Activated CD4-positive, alpha-beta T cell treated with anti-CD3 and anti-CD28 coated beads for 24 hours (primary cell): ENCODE results near the gene THAP4.
"Not testable (repeated sequence)": the region's sequence is repeated elsewhere in the genome, so short reads cannot be mapped to it uniquely, and the experiment has no call there.

ENCODE experiments used
- DNase-seq, 2 donors: peaks; one replicate each; pipeline ENCODE4 v3.0.0-alpha.2; 2020; ENCODE audit warnings: low read depth in 2 of 2

The THAP4 gene

GRCh38 chr2:241584436-241584835 lies 52.5 kb downstream of the THAP4 start:
- no peak for DNase-seq

DNA sequence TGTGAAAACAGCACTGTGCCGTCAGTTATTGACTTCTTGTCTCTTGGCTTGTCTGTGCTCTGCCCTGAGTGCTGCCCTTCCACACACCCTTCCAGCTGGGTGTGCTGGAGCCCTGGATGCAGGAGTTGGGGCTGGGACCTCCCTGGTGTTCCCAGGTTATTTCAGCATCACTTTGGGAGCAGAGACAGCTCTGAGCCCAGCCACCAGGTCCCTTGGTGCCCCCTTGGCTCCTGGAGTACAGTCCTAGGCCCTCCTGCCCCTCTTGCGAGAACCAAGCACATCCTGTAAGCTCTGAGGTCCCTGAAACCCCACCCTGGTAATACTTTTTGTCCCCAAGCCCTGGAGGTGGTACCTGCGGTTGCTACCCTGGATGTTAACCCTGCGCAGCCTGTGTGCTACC lies 54.2 kb downstream of the THAP4 start:
- no peak for DNase-seq

GRCh38 chr2:241582328-241582727 lies 54.6 kb downstream of the THAP4 start:
- no peak for DNase-seq

GRCh38 chr2:241579281-241579680 lies 57.7 kb downstream of the THAP4 start:
- DNase-seq = no peak

DNA sequence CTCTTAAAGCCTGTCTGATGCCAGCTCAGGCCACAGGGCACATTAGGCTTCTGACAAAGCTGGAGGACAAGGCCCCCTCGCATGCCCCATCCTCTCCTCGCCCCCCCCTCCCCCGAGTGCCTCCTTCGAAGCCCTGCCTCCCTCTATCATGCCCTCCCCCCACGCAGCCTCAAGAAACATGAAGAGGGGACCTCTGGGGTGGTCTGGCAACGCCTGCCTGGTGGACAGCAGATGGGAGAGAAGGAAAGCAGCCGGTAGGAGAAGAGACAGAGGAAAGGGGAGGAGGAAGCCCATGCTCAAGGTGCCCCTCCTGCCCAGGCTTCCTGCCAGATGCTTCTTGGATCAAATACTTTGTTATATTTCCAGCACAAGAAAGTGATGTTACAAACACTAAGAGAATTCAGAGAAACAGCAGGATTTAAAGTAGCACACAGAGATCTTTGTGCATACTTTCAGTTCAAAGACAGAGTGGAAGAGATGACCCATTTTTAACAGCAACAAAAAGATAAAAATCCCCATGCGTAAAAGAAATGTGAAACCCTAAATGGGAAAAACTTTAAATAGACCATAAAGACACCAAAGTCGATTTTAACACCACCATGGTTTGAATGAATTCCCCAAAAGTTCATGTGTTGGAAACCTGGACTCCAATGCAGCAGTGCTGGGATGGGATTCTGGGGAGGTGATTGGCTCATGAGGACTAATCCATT lies 59.4 kb downstream of the THAP4 start:
- DNase-seq = no peak

DNA sequence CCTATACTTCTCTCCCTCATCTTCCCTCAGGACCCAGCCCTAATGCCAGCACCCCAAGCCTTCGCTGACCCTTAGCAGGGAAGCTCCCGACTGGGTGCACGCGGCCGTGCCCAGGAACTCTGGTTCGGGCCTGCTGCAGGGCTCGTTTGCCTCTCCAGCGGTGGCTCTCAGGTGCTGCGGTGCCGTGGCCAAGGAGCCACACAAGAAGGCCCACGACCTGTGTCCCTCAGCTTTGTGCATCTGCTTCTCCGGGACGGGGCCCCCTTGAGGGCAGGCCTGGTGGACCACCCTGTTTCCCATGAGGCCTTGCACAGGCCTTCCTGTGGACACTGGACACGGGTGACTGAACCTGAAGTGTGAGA lies 60.7 kb downstream of the THAP4 start:
- no peak for DNase-seq

DNA sequence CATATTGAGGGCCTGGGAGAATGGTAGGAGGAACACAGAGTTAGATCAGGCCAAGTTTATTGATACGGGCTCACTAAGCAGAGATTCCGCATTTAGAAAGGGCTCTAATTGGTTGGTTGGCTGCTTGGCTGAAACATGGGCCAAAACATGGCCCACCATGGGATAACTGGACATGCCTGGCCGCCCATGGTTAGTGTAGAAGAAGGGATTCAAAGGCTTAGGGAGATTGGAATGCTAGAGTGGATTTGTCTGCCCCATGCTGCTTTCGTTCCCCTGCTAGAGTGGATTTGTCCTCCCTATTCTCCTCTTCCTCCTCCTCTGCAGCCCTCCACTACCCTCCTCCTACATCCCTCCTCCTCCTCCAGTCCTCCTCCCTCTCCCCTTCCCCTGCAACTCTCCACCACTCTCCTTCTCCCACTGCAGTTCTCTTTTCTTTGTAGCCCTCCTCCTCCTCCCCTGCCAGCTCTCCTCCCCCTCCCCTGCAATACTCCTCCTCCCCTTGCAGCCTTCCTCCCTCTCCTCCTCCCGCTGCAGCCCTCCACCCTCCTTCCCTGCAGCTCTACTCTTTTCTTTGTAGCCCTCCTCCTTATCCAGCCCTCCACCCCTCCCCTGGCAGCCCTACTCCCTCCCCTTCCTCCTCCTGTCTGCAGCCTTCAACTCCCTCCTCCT lies 61.2 kb downstream of the THAP4 start:
- DNase-seq = no peak

DNA sequence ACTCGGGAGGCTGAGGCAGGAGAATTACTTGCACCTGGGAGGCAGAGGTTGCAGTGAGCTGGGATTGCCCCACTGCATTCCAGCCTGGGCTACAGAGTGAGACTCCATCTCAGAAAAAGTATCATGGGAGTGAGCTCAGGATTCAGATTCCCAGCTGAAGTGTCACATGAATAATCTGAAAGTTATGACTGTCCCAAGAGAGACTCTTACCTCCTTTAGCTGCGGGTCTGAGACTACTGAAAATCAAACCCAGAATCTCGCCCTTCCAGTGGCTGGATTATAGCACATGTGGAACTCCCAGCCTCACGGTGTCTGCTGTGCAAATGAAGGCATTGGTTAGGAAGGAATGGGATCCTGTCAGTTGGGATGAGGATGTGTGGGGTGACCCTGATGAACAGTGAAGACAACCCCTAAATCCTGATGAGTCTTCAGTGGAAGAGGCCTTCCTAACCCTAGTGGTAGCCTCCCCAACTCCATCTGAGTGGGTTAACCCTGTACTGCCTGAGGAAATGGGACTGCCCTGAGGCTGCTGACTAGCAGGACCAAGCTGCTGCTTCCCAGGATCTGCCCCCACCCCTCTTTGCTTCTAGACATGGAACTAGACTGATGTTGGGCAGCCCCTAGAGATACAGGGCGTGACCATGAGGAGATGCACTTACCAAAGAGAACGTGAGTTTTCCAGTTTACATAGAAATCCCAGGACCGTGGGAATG lies 61.9 kb downstream of the THAP4 start:
- no peak for DNase-seq

DNA sequence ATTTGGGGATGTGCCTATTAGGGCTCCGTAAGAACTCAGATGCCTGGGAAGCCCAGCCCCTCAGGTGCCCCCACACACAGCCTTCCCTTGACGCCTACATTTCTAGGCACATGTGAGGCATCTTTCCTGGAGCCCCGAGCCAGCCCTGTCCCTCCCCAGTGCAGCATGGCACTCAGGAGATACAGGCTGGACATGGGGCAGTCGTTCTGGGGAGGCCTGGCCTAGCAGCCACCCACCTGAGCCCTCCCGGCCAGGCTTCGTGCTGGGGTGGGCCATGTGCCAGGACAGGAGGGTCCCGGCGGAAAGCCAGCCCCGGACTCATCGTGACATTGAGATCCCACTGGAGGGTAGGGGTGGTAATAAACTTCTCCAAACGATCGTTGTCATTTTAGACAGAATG lies 63.2 kb downstream of the THAP4 start:
- DNase-seq = no peak

- DNase-seq = not testable (repeated sequence)
These were observed 63.9 kb downstream of the THAP4 start for GRCh38 chr2:241572915-241573651.

- no peak for DNase-seq
These were observed 64.9 kb downstream of the THAP4 start for GRCh38 chr2:241571821-241572620.

DNA sequence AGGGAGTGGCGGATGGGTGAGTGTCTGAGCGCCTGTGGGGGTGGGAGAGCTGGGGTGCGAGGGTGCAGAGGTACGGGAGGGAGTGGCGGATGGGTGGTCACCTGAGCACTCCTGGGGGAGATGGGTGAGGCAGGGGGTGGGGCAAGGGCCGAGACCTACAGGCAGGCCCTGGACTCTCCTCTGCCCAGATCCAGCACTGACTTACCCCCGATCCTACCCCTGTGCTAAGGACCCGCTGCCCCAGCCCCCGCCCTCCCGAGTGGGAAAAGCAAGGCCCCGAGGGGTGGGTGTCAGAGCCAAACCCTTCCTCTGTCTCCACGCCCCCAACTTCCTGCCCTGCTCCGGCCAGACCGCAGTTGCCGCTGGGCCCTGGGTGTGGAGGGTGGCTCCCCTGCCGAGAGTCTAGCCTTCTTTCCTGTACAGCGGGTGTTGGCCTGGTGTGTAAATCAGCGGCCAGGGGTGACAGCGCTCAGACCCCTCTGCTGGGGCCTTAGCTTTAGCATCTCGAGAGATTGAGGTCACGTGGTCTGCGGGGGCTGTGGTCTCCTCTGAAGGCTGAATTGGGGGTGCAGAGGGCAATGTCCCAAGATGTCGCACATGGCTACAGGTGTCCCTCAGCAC lies 65.9 kb downstream of the THAP4 start:
- no peak for DNase-seq

DNA sequence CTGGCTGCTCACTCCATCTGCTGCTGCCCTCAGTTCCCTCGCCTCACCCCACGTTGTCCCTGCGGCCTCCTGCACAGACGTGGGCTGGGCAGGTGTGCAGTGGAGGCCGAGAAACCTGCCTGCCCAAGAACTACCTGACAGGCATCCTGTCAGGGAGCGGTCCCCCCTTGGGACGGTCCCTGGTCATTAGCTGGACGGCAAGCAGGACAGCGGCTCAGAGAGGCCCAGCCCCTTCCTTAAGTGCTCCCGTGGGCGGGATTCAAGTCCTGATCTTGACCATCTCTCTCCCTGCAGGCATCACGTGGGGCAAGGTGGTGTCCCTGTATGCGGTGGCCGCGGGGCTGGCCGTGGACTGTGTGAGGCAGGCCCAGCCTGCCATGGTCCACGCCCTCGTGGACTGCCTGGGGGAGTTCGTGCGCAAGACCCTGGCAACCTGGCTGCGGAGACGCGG lies 67.1 kb downstream of the THAP4 start:
- no peak for DNase-seq

- no peak for DNase-seq
These were observed 68.2 kb downstream of the THAP4 start for GRCh38 chr2:241568726-241569125.

DNA sequence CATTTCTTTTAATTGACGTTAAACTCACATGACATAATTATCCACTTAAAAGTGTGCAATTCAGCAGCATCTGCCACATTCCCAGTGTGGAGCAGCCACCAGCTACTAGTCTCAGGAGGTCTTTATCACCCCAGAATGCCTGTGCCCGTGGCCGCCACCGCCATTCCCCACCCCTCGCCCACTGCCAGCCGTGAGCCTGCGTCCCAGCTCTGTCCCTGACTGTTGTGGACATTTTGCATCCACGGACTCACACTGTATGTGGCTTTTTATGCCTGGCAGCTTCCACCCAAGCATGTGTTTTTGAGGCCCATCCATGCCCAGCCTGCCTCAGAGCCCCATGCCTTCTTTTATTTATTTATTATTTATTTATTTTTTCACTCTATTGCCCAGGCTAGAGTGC lies 69.2 kb downstream of the THAP4 start:
- no peak for DNase-seq

DNA sequence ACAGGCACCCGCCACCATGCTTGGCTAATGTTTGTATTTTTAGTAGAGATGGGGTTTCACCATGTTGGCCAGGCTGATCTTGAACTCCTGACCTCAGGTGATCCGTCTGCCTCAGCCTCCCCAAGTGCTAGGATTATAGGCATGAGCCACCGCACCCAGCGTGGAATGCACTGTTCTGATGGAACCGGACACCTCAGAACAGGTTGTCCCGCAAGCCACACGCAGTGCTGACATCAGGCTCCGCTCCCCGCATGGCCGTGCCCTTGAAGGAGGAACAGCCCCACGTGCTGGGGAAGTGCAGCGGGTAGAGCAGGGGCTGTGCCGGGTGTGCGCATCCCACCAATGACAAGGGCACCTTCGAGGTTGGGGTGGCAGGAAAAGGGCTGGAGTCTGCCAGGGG lies 69.7 kb downstream of the THAP4 start:
- DNase-seq = not testable (repeated sequence)

- DNase-seq = no peak
These were observed 70.5 kb downstream of the THAP4 start for GRCh38 chr2:241566468-241566867.

DNA sequence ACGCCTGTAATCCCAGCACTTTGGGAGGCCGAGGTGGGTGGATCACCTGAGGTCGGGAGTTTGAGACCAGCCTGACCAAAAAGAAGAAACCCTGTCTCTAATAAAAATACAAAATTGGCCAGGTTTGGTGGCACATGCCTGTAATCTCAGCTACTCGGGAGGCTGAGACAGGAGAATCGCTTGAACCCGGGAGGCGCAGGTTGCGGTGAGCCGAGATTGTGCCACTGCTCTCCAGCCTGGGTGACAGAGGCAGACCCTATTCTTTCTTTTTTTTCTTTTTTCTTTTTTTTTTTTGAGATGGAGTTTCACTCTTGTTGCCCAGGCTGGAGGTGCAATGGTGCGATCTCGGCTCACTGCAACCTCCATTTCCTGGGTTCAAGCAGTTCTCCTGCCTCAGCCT lies 70.9 kb downstream of the THAP4 start:
- not testable (repeated sequence) for DNase-seq

DNA sequence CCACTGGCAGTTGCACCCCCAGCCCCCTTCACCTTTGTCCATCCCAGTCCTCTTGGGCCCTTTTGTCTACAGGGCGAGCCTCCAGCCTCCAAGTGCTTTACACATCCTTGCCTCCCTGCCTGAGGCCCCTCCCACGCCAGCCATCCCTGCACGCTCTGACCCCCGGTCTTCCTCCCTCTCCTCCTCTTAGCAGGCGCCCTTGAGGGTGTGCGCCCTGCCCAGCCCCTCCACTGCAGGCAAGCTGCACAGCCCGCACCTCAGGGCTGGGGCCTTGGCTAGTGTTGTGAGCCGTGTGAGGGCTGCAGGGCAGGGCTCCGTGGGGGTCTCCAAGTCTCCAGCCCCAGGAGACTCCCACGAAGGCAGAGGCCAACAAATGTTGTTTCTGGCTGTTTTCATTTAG lies 71.5 kb downstream of the THAP4 start:
- DNase-seq = no peak

- no peak for DNase-seq
These were observed 72.2 kb downstream of the THAP4 start for GRCh38 chr2:241564596-241565410.
